GM12873 (cell line): ENCODE data around the gene STPG4.

Experiments
- TF ChIP-seq, protein P1 (sequence below): IDR thresholded peaks from 2 replicates; pipeline ENCODE4 v1.5.1; 2012; ENCODE audit warnings: low read depth, mild to moderate bottlenecking, moderate library complexity, low read length, control low read depth; ENCODE audit not compliant: insufficient read depth; ENCODE audit errors: missing control alignments

Gene STPG4

DNA sequence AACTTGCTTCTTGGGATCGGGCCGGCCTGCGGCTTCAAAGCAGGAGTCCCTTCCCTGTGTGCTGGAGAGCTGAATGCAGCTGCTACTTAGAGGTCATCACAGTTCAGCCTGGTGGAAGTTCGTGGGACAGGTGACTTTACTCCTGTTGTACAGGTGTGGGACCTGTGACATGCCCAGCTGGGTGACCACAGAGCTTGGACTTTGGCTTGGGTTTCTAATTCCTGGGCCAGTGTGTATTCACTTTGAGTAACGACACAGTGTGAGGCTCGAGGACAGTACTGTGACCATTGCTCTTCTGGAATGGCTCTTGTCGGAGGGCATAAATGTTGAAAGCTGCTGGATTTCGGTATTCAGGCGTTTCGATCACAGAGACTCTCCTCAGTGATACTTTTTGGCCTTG is 114.5 kb downstream of the STPG4 start:
- TF ChIP-seq, protein P1, sequence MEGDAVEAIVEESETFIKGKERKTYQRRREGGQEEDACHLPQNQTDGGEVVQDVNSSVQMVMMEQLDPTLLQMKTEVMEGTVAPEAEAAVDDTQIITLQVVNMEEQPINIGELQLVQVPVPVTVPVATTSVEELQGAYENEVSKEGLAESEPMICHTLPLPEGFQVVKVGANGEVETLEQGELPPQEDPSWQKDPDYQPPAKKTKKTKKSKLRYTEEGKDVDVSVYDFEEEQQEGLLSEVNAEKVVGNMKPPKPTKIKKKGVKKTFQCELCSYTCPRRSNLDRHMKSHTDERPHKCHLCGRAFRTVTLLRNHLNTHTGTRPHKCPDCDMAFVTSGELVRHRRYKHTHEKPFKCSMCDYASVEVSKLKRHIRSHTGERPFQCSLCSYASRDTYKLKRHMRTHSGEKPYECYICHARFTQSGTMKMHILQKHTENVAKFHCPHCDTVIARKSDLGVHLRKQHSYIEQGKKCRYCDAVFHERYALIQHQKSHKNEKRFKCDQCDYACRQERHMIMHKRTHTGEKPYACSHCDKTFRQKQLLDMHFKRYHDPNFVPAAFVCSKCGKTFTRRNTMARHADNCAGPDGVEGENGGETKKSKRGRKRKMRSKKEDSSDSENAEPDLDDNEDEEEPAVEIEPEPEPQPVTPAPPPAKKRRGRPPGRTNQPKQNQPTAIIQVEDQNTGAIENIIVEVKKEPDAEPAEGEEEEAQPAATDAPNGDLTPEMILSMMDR, result no peak

DNA sequence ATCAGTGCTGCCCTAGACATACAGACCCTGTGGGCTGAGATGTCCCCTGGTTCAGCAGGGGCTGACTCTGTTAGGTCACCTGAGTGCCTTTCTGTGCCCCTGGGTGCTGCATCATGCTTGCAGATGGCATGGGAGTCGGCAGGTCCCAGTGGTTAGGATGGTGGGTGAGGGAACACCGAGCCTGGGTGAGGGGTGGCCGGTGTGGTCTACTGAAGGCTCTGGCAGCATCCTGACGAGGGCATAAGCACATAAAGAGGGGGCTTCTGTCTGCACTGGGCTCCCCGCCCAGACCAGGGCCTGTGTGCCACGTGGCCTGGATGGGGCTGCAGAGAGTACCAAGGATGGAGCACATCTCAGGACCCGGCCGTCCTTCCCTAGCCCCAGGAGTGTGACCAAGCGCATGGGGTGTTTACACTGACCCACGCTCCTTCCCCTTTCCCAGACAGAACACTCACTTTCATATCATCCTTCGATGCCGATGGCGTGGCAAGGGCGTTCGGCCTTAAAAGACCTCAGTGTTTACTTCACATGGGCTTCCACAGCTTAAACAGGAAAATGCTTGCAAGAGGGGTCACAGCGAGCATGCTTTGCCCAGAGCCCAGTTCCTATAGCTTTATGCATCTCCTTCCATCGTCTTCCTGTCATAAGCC is 115.1 kb downstream of the STPG4 start:
- TF ChIP-seq, protein P1, result no peak

DNA sequence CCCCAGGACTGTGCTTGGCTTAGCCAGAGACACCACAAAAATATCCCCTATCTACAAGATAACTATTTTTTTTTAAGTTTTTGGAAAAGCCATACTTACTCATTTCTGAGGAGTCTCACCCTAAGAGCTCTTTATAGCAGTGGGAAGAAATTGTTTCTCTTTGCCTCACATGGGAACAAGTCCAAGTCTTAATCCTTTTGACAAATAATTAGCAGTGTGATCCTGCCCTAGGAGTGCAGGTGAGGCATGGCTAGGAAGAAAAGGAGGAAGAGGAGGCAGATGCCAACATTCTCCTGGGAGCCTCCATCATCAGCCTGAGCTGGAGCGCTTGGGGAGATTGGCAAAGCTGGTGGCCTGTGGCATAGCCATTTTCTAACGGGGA is 115.6 kb downstream of the STPG4 start:
- TF ChIP-seq, protein P1, result no peak

DNA sequence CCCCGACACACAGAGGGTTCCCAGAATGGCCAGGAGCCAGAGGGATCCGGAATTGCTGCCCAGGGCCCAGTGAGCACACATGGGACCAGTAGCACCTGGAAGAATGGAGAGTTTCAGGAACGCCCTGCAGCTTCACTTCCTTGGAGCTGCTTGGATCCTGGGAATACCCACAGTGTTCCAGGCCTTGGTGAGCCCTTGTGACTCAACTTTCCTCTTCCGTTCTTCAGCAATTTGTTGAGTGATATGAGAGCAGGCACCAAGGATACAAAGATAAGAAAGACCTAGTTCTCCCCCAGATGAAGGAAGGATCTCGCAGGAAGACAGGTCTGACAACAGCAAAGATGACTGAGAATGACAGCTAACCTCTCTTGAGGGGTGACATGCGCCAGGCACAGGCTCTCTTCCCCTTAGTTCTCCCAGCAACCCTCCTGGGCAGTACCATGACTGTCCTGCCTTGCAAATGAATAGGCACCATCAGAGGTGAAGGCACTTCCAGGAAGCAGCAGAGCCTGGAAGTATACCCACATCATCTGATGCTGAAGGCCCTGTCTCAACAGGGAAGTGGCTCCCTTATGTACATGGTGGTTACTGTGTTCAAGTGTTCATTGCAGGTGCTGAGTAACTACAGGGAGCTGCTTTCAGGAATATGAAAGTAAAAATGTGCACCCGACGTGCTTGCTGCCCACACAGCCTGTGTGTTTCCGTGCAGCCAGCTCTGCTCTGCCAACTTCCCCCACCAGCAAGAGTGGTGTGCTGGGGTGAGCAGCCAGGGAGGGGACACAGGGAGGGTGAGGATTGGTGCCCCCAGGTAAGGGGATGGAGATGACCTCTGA is 116.2 kb downstream of the STPG4 start:
- TF ChIP-seq, protein P1, result no peak

DNA sequence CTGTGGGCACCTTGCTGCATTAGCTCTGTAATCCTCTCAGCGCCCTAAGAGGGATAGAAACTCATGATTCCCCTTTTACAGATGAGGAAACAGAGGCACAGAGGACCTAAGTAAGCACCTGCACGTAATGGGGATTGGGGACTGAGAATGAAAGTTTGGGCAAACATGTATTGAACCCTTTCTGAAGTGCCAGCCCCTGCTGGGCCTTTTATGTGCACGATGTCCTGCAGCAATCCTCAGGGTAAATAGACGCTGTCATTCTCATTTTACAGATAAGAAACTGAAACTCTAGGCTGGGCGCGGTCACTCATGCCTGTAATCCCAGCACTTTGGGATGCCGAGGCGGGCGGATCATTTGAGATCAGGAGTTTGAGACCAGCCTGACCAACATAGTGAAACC is 117.4 kb downstream of the STPG4 start:
- TF ChIP-seq, protein P1, result no peak
